Inflammatory macrophage treated with lipopolysaccharide for 4 hours (primary cell): ENCODE results near the gene MTCH1.
"Not testable (repeated sequence)": the region's sequence is repeated elsewhere in the genome, so short reads cannot be mapped to it uniquely, and the experiment has no call there.

ENCODE experiments used
- DNase-seq: peaks from one replicate; pipeline ENCODE4 v3.0.0-alpha.2; 2020

MTCH1 gene

DNA sequence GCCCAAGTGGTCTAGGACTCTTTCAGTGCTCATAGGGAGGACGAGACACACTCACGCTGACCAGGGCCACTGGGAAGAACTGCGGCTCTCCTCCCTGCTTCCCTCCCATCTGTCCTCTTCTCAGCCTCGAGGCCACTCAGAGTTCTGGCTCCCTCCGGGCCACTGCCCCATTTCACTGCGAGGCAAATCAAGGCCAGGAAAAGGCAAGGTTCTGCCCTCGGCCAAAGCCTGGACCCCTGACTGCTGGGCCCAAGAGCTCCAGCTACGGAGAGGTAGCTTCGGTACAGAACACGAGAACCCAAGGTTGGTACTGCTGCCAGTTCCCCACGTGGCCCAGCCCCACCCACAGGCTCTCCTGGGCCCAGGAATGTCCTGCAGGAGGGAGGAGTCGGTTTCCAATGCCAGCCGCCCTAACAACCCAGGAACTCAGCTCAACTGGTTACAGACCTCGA, 16.7 kb downstream of the MTCH1 start:
- no peak for DNase-seq

DNA sequence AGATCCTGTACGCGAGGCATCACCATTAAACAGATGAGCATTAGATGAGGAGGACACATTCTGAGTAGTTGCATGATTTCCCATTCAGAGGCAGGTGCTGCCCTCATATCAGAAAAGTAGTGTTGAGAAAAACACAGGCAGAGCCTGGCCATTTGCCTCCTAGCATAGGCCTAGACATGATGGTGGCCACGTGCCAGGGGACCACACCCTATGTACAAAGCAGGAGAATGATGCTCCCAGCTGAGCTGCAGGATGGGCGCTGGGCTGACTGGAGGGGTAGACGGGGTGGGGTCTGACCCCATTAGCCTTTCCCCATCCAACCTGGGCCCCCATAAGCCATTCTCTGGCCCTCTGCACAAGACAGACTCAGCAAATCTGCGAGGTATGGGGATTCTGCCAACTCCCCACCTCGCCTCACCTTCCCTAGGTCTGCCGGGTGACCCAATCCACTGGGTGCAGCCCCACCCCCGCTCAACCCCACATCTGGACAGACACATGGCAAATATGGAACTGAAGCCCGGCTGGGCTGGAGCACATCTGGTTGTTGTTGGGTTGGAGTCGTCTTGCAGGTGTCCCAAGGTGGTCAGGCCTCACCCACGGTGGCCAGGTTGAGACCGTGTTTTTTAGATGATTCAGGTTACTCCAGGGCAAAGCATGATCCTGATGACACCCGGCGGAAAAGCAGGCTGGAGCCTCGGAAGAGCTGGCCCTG, 17.6 kb downstream of the MTCH1 start:
- no peak for DNase-seq

DNA sequence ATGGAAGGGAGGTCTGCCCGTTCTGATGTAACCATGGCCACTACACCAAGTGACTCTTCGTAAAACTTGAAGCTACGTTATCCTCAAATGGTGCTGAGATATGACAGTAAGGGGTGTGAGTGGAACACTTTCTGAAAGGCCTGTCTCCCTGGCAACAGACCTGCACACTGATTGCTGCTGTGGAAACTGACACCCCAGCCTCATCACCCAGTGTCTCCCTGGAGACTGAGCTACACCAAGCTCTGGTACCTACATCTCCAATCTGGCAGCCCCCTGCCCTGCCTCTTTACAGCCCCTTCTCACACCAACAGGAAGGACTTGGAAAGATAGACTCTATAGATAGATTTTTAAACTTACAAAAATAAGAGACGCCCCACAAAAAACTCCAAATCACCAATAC, 18.2 kb downstream of the MTCH1 start:
- DNase-seq: no peak

DNA sequence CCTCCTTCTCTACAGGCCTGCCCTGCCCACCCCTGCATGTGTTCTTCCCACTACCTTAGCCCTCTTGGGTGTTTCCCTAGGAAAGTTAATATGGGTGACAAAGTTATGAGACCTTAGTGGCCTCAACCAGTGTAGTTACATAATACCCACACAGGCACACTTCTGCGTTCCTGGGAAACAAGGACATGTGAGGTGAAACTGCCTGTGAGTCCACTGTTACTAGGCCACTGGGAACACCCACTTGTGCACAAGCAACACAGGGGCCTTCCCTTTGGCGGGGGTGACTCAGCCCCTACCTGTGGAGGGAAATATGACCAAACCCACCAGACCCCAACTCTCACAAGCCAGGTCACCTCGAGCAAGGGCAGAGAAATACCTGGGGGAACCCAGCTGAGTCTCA, 18.7 kb downstream of the MTCH1 start:
- no peak for DNase-seq

DNA sequence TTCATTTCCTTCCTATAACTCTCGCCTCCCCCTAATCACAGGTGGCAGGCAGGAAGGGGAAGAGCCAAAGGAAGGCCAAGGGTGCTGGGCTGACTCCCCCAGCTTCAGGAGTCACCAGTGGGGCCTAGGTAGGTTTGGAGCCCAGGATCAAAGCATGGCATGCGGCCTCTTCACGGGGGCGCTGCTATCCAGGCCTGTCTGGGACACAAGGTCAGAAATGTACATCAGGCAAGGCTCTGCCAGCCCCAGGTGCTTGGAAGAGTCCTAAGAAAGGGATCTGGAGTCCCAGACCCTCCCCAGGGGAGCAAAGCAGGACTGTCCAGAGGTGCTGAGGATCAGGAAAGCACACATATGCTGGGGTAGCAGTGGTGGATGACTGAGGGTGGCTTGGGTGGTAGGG, 21.1 kb downstream of the MTCH1 start:
- no peak for DNase-seq

DNA sequence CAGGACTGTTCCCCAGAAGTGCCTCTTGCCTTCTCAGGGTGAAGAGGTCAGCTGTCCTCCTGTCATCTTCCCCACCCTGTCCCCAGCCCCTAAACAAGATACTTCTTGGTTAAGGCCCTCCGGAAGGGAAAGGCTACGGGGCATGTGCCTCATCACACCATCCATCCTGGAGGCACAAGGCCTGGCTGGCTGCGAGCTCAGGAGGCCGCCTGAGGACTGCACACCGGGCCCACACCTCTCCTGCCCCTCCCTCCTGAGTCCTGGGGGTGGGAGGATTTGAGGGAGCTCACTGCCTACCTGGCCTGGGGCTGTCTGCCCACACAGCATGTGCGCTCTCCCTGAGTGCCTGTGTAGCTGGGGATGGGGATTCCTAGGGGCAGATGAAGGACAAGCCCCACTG, 21.6 kb downstream of the MTCH1 start:
- no peak for DNase-seq

DNA sequence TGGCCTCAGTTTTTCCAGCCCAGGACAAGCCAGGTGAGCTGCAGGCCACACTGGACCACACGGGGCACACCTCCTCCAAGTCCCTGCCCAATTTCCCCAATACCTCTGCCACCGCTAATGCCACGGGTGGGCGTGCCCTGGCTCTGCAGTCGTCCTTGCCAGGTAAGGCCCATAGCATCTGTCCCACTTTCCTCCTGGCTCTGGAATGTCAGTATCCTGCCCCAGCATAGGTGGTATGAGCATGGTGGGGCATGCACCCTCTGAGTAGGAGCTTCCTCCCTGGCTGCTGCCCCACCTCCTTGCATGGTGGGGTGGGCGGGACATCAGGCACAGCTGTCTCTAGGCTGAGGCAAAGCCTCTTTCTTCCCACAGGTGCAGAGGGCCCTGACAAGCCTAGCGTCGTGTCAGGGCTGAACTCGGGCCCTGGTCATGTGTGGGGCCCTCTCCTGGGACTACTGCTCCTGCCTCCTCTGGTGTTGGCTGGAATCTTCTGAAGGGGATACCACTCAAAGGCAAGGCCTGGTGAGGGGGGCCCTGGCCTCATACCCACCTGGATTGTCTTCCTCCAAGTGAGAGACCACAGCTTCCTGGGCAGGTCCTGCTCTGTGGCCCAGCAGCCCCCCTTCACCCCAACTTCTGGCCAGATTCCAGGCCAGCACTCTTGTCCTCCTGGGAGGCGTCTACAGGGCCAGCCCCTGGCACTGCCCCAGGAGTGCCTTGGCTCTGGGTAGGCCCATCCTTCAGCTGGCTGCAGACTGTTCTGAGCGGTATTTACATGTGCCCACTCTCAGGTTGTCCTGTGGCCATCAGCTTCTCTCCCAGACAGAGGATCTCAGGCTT, 22.3 kb downstream of the MTCH1 start:
- DNase-seq: no peak

DNA sequence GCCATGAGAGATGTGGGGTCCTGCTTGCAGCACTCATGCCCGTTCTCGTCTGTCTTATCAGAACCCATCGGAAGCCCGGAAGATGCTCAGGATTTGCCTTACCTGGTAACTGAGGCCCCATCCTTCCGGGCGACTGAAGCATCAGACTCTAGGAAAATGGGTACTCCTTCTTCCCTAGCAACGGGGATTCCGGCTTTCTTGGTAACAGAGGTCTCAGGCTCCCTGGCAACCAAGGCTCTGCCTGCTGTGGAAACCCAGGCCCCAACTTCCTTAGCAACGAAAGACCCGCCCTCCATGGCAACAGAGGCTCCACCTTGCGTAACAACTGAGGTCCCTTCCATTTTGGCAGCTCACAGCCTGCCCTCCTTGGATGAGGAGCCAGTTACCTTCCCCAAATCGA, 23.1 kb downstream of the MTCH1 start:
- DNase-seq: peak; percentile 96

DNA sequence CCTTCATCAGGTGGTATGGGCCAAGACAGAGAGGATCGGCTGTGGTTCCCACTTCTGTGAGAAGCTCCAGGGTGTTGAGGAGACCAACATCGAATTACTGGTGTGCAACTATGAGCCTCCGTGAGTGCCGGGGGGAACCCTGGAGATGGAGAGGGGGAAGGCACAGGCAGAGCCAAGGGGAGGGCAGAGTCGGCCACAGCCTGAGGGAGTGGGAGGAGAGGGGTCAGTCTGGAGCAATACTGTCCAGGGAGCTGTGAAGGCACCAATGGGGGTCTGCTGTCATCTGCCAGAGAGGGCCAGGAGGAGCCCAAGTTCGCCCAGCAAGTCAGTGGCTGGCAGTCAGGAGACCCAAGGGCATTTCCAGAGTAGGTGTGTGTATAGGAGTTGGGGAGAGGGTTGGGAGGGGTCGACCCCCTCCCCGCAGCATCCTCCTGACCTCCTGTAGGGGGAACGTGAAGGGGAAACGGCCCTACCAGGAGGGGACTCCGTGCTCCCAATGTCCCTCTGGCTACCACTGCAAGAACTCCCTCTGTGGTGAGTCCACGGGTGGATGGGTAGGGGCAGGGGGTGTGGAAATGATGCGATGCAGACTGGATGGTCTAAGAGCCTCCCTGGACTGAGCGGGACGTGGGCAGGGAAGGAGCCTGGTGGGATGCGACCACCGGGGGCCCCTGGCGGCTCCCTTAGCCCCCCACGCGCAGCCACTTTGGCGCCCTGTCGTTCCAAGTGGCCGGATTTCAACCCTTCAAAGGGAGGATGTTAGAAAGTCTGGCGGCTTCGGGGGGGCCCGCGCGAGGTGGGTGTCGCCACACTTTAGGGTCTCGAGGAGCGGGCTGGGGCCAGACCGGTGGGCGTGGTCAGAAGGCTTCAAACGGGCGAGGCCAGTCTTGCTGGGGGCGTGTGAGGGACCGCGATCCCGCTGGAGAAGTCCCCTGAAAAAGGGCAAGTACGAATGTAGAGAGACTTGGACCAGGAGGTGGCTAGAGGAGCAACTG, 24.3 kb downstream of the MTCH1 start:
- no peak for DNase-seq

DNA sequence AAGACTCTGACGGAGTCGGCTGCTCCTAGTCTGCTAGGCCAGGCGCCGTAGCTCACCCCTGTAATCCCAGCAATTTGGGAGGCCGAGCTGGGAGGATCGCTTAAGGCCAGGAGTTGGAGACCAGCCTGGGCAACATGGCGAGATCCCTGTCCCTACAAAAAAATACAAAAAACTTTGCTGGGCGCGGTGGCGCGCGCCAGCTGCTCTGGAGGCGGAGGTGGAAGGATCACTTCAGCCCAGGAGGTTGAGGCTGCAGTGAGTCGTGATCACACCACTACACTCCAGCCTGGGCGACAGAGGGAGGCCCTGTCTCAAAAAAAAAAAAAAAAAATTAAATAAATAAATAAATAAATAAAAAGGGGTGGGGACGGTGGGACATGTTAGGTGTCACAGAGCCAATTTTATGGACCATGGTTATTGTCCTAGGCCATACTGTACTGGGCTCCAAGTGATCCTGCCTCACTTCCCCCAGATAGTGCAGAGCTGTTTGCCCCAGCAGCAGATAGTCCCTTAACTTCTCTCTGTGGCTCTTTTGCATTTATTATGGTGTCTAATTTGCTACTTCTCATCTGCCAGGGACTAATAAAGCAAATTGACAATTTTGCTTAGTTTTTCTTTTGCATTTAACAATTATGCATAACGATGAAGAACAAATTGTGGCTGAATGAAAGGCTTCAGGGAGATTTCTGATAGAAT, 26.3 kb downstream of the MTCH1 start:
- DNase-seq: no peak

DNA sequence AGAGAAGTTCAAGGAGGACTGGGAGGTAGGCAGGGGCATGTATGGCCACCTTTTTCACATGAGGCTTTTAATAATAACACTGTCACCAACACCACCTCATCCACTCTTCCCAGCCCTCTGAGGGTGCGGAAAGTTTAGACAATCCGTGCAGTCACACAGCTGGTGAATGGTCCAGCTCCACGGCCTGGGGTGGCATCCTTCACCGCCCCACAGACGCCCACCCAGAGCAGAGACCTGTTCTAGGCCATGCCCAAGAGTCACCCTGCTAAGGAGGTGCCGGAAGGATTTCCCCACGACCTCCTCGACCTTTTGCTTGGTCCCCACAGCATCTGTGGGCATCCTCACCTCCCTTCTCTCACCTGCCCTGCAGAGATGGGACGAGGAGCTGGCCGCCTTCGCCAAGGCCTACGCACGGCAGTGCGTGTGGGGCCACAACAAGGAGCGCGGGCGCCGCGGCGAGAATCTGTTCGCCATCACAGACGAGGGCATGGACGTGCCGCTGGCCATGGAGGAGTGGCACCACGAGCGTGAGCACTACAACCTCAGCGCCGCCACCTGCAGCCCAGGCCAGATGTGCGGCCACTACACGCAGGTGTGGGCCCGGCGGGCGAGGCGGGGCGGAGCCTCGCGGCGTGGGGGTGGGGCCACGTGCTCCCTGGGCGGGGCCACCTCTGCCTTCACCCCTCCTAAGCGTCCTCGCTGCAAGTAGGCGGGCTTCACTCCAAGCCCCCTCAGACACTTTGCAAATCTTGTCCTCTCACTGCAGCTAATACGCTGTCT, 27.0 kb downstream of the MTCH1 start:
- no peak for DNase-seq

DNA sequence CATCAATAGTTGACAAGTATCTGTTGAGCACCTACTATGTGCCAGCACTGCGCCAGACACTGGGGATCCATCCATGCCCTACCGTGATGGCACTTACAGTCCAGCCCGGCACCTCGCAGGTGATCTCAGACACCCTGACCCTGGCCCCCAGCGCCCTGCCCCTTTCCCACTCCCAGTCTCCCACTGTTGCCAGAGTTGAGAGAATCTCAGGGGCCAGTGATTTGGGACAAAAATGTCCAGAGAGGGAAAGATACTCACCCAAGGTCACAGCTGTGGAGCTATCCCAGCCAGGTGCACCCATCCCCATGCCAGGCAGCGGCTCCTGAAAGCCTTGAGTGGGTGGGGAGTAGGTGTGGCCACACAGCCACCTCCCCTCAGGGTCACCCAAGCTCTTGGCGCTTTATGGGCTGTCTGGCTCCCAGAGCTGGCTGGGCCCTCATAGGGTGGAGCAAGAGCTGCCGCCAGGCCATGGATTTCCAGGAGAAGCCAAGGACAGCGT, 28.2 kb downstream of the MTCH1 start:
- DNase-seq: no peak

DNA sequence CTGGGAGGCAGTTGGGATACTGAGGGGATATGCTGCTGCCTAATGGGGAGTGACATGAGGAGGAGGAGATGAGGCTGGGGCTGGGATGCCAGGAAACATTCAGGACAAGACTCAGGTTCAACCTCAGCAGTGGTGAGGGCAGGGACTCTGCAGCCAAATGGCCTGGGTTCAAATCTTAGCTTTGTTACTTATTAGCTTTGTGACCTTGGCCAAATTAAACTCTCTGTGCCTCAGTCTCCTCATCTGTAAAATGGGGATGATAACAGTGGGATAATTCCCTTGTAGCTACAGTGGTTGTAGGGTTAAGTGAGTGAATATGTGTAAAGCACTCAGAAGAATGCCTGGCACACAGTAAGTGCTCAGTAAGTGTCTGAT, 29.6 kb downstream of the MTCH1 start:
- DNase-seq: no peak

DNA sequence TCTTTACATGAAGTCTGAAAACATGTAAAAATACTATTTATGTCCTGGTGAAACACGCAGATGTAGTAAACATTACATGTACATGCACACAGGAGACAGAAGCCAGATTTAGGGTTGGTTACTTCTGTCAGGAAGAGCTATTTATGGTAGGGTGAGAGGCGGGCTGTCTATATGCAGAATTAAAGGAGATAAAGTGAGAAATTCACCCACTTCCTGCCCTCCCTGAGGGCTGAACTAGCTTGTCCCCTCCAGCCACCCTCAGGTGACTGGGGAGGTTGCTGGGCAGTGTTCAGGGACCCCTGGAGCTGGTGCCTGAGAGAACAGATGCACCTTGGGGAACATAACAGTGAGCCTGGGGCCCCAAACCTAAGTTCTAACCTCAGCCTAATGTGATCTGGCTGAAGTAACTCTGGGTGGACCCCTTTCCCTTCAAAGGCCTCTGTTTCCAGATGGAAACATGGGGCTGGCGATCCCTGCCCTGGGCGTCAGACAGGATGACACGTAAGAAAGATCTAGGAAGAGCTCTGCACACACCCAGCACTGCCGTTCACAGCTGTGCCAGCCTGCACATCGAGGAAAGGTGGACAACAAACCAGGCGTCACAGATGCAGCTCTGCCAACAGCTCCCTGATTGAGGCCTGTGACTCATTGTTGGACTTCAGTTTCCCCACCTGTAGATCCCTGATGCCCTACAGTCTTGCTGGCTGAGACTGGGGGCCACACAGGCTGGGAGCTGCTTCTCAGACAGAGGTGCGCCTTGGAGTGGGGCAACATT, 30.1 kb downstream of the MTCH1 start:
- DNase-seq: no peak

DNA sequence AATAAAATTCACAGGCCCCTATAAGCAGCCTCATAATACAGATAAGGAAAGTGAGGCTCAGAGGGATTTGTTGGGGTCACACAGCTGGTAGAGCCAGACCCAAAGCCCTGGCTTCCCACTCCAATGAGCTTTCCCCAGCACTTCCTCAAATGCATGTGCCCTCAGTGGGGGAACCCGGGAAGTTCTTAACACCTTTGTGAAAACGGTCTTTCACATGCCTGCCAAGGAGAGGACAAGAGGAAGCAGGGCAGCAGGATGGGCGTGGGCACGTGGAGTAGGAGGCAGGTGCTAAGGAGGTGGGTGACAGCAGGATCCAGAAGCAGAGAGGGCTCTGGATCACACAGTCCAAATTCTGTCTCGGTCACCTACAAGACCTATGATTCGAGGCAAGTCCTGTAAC, 30.9 kb downstream of the MTCH1 start:
- DNase-seq: peak; percentile 3

DNA sequence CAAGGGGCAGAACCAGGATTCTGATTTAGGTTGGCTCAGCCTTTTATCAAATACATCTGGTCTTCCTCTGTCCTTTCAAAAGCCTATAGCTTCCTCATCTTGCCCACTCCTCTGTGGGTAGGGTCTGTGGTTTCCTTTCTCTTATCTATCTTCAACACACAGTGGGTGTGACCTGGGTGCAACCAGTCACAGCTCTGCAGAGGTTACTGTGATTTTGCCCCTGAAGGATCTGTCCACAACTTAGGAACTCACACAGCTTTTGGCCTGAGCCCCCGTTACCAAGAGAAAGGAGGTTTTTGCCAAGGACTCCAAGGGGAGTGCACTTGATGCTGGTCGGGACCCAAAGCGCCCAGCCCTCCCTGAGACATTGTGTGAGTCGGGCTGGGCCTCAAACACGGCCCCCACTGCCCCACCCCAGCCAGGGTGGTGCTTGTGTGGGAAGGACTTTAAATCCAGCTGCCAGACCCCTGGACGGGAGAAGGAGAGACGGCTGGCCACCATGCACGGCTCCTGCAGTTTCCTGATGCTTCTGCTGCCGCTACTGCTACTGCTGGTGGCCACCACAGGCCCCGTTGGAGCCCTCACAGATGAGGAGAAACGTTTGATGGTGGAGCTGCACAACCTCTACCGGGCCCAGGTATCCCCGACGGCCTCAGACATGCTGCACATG, 31.6 kb downstream of the MTCH1 start, which contains the start of gene PI16:
PI16 (plus strand) TSS at position 477 of the 670 bp plus-strand sequence; CDS start at position 500, 23 bp downstream.
- no peak for DNase-seq

DNA sequence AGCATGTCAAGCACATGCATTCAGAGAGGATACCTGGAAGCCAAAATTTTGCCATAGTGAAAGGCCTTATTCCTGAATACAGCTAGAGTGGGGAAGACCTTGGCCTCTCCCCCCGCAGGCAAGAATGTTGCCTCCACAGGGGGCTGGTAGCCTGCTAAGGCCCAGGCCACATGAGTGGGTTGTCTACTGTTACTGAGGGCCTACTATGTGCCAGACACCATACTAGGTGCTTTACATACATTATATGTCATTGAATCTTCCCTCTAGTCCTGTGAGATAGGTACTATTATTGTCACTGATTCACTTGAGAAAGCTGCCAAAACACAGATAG, 32.1 kb downstream of the MTCH1 start:
- DNase-seq: no peak

DNA sequence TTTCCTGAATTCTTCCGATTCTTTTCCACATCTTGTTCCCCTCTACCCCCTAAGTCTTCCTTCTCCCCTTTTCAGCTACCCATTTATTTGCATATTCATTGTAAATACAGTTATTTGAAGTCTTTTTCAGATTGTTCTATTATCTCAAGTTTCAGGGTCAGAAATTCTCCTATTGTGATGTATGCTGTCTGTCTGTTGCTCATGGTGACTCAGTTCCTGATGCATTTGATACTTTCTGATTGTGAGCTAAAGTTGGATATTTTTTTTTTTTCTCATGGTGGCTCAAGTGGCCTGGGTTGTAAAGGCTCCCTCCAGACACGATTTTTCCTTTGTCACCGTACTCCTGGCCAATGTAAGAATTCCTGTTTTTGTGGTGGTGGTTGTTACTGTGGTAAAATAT, 36.4 kb downstream of the MTCH1 start:
- DNase-seq: no peak

DNA sequence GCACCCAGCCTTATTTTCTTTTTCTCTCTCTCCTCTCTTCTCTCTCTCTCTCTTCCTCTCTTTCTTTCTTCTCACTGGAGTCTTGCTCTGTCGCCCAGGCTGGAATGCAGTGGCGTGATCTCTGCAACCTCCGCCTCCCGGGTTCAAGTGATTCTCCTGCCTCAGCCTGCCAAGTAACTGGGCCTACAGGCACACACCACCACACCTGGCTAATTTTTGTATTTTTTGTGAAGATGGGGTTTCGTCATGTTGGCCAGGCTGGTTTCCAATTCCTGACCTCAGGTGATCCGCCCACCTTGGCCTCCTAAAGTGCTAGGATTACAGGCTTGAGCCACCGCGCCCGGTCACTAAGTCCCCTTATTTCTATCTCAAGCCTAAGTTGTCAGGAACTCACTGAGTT, 36.9 kb downstream of the MTCH1 start:
- DNase-seq: not testable (repeated sequence)
